HG03066 (cell line): Measurements from ENCODE around the gene CCKAR.

Source experiments
- ATAC-seq: cut with Tn5 transposase; IDR thresholded peaks from one replicate; pipeline ENCODE4 v1.9.1; 2021; ENCODE audit warnings: low read depth; ENCODE audit not compliant: unreplicated experiment

The CCKAR gene

DNA sequence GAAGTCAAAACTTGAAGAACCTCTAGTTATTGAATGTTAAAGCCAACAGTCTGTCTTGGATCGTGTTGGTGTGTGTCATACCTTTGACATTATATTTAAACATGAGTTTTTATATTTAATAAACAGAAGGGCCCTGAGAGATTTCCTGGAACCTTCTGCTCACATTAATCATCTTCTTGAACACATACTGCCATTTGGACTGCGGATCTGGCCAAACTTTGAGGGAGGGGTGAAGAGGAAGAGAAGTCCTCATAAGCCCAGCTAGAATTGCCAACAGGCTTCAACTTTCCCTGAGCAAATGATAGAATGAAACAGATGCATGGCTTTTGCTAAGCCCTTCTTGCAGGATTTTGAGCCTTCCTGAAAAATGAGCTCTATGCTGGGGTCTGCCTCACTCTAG, 27.4 kb downstream of the CCKAR start:
- no peak for ATAC-seq

DNA sequence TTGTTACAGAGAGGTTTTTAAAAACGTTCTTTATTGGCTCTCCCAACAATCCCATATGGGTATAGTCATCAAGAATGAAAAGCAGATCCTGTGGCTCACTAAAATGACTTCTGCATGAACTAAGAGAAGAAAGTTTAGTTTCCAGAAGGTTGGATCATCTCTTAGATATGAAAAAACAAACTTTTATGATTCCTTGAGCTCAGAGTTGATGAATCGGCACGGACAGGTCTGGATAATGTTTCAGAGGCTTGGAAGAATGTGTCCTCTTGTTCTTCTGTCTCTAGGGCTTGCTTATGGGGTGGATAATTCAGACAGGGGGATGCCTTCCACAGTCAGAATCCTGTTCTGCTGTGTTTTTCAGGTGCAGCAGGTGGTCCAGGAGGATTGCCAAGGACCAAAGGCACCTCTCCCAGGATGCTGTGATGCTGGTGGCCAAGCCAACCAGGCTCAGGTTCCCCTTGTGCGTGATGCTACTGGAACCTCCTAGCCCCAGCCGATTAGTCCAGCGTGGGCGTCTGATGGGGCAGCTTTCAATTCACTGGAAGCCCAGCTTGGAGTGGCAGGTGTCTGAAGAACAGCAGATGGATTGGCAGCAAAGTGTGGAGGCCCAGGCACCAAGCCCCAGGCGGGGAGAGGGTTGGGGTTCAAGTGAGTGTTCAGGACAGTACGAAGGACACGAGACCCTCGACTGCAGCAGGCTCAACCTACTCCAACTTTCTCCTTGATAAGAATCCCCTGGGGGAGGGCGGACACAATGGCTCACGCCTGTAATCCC, 30.3 kb downstream of the CCKAR start:
- no peak for ATAC-seq

DNA sequence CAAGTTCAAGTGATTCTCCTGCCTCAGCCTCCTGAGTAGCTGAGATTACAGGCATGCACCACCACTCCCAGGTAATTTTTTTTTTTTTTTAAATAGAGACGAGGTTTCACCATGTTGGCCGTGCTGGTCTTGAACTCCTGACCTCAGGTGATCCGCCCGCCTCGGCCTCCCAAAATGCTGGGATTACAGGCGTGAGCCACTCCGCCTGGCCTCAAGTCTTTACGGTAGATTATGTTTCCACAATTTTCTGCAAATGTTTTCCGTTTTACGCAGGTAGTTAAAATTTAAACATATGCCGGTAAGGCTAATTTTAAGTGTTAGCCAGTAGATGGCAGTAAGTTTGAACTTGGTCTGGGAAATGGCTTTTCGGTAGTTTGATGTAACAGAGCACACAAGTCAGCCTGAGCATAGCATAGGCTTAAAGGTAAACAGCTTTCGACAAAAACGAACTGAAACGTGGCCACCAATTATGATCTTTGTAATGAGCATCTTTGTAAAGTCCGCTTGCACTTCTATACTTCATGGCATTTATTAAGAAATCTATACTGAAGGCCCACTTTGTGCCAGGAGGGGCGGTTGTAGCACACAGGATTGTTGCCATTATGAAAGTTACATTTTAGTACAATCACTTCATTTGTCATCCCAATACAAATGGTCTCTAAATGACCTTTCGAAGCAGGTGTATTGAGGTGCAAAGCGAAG, 31.1 kb downstream of the CCKAR start:
- peak; percentile 71 for ATAC-seq

DNA sequence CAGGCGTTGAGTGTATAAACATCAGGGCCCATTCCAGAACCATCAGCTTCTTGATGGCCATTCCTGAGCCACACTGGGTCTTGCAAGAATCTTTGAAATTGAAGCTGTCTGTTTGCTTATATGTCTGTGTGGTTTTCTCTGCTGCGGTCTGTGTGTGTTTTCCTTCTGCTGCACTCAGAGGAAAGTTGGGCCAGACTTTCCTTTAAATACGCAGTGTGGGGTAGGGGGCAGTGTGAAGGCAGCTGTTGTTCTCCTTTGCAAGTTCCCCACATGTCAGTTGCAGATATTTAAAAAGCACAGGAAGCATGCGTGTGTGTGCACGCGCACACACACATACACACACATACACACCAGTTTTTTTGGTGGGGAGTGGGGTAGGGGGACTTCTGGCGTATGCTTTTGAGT, 32.1 kb downstream of the CCKAR start:
- no peak for ATAC-seq

DNA sequence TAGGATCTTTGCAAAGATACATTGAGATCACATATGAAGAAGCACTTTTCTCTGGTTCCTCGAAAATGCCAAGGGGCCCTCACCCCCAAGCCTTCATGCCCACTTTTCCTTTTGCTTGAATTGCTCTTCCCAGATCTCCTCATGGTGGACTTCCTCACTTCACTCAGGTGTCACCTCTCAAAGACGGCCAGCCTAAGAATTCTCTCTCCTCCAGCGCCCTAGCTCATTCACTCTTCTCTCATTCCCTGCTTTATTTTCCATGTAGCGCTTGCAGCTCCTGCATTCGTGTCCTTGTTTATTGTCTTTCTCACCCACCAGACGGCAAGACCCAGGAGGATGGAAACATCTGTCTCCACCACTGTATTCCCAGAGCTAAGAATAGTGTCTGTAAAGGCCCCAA, 32.9 kb downstream of the CCKAR start:
- ATAC-seq: no peak

DNA sequence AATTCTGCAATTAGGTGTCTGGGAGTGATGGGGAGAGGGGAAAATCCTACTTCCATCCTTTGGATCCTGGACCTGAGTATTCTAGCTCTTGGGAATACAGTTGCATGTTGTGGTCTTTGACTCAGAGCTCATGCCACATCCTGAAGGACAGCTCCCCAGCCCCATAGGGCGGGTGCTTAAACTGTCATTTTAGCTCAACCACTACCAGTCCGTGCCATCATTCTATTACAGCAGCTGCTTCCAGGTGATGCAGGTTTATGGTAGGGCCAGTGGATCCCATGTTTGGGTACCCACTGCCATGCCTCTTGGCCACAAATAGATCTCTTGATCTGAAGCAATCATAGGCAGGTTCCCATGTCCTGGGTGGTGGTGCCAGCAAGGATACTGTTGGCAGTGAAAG, 34.7 kb downstream of the CCKAR start:
- ATAC-seq: no peak

DNA sequence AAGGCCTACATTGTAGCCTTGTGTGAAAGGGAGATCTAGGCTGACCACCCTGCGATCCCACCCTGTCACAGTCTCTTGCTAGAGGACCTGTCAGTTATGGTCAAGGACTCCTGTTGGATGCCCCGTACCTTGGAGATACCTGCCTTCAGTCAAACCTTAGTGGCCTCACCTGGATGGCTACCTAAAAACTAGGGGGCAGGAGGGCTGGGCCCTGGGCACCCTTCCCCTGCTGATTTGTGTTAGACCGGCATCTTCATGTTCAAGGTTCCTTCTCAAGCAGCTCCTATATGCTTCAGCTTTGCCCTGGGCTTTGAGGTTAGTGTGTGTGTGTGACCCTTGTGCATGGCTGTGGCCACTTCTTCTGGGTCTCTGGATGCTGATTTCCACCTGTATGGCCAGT, 35.3 kb downstream of the CCKAR start:
- ATAC-seq: no peak

DNA sequence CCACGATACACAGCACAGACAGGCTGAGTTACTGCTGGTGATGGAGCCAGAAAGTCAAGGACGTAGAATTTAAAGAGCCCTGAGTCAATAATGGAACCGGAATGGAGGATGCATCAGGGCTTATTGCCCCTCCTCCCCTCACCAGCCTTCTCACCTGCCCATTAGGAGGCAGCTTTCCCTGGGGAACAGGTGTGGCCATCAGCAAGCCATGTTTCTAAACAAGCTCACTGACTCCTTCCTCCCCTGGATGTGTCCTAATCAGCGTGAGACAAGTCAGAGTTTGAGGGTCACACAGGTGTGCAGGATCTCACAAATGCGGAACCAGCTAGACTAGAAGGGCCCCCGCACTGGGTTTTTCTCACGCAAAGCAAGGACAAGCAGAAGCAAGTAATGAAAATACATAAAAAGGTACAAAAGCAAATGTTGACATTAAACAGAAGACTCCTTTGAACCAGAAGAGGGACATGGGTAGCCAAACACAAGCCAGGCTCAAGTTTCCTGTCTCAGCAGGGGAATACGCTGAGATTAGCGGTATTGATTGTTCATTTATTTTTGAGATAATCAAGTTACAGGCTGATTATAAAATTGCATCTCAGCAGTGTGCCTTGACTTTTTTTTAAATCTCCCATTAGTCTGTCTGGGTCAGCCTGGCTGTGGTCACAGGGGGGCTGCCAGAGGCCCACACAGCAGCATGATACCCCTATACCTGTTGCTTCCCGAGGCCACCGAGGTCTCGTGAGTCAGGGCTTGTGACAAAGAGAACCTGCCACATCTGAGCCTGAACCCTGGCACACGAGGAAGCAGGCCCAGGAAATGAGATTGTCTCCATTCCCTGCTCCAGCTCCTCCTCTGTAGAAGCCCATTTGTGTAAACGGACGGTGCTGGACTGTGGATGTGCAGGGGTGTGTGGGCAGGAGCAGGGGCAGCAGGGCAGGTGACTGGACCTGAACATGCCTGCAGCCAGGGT, 37.4 kb downstream of the CCKAR start:
- no peak for ATAC-seq

DNA sequence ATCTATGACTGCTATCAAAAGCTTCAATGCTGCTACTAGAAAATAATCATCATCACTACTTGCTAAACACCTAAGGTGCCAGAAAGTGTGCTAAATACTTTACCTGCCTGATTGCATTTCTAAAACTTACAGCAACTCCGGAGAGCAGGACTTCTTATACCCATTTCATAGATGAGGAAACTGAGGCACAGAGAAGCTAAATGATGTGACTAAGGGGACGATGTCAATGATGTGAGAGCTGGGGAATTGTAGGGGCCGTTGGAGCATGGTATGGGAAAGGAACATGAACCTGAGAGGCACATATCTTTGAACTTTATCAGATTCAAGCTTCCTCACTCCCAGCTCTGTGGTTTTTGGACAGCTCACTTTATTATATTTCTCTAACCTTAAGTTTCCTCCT, 38.7 kb downstream of the CCKAR start:
- no peak for ATAC-seq

DNA sequence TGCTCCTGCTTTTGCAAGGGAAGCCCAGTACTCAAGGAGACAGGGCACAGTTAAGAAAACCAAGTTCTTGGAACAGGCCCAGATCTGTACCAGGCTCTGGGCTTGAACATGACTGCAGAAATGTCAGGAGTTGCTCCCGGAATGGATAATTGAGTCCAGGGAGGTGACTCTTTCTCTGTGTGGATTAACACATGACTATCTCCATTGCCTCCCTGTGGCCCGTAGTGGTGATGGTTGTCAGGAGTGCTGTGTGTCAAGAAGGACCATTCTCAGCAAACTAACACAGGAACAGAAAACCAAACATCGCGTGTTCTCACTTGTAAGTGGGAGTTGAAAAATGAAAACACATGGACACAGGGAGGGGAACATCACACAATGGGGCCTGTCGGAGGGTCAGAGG, 39.9 kb downstream of the CCKAR start:
- ATAC-seq: no peak

DNA sequence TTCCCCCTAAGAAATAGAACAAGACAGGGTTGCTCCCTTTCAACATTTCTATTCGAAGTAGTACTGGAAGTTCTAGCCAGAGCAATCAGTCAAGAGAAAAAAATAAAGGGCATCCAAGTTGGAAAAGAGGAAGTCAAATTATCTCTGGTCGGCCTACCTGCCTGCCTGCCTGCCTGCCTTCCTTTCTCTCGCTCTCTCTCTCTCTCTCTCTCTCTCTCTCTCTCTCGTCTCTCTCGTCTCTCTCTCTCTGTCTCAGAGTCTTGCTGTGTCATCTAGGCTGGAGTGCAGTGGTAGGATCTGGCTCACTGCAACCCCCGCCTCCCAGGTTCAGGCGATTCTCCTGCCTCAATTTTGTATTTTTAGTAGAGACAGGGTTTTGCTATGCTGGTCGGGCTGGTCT, 42.9 kb downstream of the CCKAR start:
- no peak for ATAC-seq

DNA sequence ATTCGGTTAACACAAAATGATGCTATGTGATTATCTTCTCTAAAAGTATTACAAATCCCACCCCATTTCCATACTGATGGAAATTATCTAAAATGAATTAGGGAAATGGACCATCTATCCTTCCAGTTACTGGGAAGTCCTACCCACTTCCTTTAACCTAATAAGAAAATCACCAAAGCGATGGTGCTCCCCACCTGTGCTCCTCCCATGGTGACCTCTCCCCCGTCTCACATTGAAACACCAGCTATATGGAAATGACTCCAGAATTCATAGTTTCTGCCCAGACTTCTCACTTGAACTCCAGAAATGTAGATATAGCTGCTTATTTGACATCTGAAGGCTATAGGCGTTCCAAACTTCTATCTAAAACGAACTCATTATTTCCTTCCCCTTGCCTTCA, 48.5 kb downstream of the CCKAR start:
- ATAC-seq: no peak

DNA sequence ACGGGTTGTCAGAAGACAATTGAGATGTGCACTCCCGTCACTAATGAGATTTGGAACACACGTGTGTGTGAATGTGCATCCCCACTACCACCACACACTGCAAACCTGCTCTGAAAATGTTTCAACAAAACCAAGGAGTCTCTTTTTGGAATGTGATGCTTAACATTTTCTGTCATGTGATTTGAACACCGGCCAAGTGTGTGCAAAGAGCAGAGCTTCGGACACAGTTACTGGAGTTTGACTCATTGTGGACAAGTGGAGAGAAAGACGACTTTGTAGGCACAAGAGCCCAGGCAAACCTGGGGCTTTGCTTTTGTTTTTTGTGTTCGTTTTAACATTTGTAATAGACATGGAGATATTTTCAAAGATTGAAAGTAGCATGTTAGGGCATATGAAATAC, 49.2 kb downstream of the CCKAR start:
- ATAC-seq: no peak

DNA sequence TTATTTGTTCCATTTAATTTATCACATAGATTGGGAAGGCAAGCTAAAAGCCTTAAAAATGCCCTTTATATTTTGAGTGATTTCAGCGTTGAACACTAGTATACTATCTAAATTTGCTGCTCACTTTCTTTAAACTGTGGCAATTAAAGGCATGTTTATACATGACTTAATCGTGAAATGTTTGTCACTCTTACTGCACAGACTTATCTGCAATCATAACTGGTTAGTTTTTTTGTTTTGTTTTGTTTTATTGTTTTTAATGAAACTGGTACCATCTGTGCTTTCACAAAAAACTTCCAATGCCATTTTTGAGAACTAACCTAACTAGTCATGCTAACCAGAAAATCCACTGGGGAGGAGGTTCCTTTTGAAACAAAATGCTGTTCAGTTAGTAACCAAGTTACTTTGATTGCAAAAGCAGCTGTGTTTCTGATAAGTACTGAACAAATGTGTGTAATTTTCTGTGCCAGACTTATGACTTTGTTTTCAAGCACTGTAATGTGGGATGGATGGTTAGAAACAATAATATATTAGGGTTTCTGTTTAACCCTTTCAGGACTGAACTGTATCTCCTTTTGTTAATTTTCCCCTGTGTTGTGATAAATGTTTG, 56.1 kb downstream of the CCKAR start:
- no peak for ATAC-seq

DNA sequence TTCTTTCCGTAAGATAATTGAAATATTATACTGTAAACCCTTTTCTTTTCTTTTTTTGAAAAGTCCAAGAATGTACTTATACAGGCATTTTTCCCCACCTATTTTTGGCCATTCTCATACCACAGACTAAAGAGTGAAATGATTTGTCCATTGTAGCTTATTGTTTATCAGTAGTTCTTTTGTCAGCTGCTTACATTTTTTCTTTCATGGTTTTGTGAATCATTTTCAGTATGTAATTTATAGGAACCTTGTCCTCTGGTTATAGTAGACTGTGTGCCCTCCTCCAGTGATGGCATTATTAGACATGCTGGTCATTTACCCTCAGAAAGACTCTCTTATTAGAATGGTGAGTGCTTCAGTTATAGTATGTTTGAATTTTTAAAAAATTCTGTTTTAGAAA, 56.7 kb downstream of the CCKAR start:
- no peak for ATAC-seq

DNA sequence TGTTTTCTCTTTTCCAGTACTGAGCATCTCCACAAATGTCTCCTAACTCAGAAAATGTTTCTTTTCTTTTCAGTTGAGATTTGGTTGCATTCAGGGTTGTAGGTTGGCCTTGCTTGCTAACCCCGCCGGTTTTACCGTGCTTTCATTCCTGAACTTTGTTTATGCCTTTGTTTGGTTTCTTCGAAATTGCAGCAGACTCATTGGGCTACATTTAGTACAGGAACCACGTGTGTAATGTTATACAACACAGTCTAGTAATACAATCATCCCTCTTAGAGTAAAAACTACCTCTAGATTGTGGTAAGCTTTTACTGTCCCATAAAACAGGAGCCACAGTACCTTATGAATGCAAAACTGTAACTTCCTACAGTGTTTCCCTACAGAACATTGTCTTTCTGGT, 57.9 kb downstream of the CCKAR start:
- no peak for ATAC-seq

DNA sequence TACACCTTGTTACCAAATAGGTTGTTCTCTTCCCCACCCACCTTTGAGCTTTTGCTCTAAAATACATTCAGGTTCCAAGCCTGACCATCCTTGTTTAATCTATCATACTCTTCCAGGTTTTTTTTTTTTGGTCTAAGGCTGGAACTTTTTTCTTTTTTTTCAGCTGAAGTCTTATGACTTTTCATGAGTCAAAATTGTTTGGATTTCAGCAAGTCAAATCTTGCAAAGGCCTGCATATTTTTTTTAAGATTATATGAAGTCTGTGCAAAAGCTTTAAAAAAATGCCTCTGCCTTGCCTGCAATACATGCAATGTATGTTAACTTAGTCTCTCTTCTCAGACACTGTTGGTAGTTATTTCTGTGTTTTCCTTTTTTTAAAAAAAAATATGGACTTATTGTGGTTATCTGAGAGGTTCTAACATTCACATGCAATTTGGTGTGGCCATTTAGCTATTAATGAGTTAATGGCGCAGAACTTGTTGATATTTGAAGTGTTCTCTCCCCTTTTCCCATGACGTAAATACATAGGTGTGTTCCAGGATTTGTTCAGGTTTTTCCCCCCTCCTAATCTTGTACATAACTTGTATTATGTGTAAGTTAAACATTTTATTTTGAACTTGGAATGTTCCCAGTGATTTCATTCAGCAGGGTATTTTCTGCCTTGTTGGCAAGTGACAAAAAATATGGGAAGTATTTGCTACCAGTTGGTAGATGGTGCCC, 58.7 kb downstream of the CCKAR start:
- ATAC-seq: no peak
